ENCODE results near the gene TTYH2. TPM values are rescaled to one million over a fixed set of nuclear protein-coding genes. Genes with fewer than 3 reads are reported as not detected.

Gene TTYH2
- total RNA-seq, 1 experiment from 2014 or later, result 5.4 TPM

DNA sequence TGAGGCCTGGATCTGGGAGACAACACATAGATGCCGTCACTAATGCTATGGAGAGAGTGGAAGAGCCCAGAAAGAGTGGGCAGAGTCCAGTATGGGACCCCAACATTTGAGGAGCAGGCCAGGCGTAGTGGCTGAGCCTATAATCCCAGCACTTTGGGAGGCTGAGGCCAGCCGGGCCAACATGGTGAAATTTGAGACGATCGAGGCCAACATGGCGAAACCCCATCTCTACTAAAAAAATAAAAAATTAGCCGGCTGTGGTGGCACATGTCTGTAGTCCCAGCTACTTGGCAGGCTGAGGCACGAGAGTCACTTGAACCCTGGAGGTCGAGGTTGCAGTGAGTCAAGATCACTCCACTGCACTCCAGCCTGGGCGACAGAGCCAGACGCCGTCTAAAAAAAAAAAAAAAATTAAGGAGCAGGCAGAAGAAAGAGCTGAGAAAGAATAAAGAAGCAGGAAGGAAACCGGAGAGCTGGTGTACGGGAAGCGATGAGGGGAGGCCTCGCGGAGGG lies 54.7 kb downstream of the TTYH2 start:
- Mint-ChIP-seq H3K4me3 (ENCODE audit: unreplicated experiment) (no peak overlapping the region), H3K9me3 (ENCODE audit: unreplicated experiment) (peaks cover 11% of the 10 kb centered on the region), H3K27me3 (ENCODE audit: insufficient read depth, unreplicated experiment) (peaks cover 4% of the 10 kb centered on the region), H3K27ac (ENCODE audit: unreplicated experiment) (no peak overlapping the region), H3K4me1 (ENCODE audit: low read depth, unreplicated experiment) (peaks cover 5% of the 10 kb centered on the region), H3K36me3 (ENCODE audit: insufficient read depth, unreplicated experiment) (no peaks in the 10 kb centered on the region)
- intact Hi-C loops (cut with micrococcal nuclease; ENCODE audit: unreplicated experiment), result no loop called here
- Histone ChIP-seq H3K36me3 (ENCODE audit: control insufficient read depth, insufficient read depth, low read length) (no peaks in the 10 kb centered on the region), H3K27me3 (replicated peaks; ENCODE audit: control insufficient read depth, insufficient read depth, low read length) (no peaks in the 10 kb centered on the region; the same call in 1 of the 2 replicates), H3K4me3 (ENCODE audit: low read depth, low read length) (no peak overlapping the region), H3K4me1 (no peaks in the 10 kb centered on the region), H3K9me3 (no peaks in the 10 kb centered on the region)
- TF ChIP-seq, protein P1, sequence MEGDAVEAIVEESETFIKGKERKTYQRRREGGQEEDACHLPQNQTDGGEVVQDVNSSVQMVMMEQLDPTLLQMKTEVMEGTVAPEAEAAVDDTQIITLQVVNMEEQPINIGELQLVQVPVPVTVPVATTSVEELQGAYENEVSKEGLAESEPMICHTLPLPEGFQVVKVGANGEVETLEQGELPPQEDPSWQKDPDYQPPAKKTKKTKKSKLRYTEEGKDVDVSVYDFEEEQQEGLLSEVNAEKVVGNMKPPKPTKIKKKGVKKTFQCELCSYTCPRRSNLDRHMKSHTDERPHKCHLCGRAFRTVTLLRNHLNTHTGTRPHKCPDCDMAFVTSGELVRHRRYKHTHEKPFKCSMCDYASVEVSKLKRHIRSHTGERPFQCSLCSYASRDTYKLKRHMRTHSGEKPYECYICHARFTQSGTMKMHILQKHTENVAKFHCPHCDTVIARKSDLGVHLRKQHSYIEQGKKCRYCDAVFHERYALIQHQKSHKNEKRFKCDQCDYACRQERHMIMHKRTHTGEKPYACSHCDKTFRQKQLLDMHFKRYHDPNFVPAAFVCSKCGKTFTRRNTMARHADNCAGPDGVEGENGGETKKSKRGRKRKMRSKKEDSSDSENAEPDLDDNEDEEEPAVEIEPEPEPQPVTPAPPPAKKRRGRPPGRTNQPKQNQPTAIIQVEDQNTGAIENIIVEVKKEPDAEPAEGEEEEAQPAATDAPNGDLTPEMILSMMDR (IDR thresholded peaks at IDR 0.05; ENCODE audit: insufficient read depth in 1 of 2, low read depth in 1 of 2, low read length in 1 of 2, severe bottlenecking in 1 of 2, unreplicated experiment in 1 of 2), result no peak
- POLR2A ChIA-PET, result no interaction called here
- BruUV-seq (replicated peaks), result no TSS peak
- CTCF ChIA-PET, result no interaction called here
- DNase-seq, result no peak

DNA sequence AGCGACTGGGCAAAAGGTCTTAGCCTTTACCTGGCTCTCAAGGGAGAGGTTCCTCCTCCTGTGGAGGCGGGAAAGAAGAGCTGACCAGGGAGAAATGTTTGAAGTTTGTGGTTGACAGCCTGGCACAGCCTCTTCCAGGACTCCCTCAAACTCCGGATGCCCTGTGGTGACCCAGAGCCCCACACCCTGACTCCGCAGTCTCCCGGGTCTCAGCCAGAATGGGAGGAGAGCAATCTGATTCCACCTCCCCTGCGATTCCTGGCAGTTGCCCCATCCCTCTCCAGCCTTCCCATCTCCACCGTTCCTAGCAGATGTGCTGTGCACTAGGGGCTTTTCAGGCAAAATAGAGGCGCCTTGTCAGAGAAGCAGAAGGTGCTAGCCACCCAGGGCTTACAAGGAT lies 55.2 kb downstream of the TTYH2 start:
- Mint-ChIP-seq H3K36me3 (ENCODE audit: insufficient read depth, unreplicated experiment) (no peaks in the 10 kb centered on the region), H3K27me3 (ENCODE audit: insufficient read depth, unreplicated experiment) (peaks cover 4% of the 10 kb centered on the region), H3K9me3 (ENCODE audit: unreplicated experiment) (peaks cover 11% of the 10 kb centered on the region), H3K4me1 (ENCODE audit: low read depth, unreplicated experiment) (peaks cover 6% of the 10 kb centered on the region), H3K27ac (ENCODE audit: unreplicated experiment) (no peak overlapping the region), H3K4me3 (ENCODE audit: unreplicated experiment) (no peak overlapping the region)
- TF ChIP-seq, protein P1 (IDR thresholded peaks at IDR 0.05; ENCODE audit: insufficient read depth in 1 of 2, low read depth in 1 of 2, low read length in 1 of 2, severe bottlenecking in 1 of 2, unreplicated experiment in 1 of 2), result no peak
- Histone ChIP-seq H3K9me3 (no peaks in the 10 kb centered on the region), H3K36me3 (ENCODE audit: control insufficient read depth, insufficient read depth, low read length) (no peaks in the 10 kb centered on the region), H3K4me3 (ENCODE audit: low read depth, low read length) (no peak overlapping the region), H3K4me1 (no peaks in the 10 kb centered on the region), H3K27me3 (replicated peaks; ENCODE audit: control insufficient read depth, insufficient read depth, low read length) (no peaks in the 10 kb centered on the region; the same call in 1 of the 2 replicates)
- ChIA-PET CTCF (no interaction called here), POLR2A (no interaction called here)
- intact Hi-C loops (cut with micrococcal nuclease; ENCODE audit: unreplicated experiment), result no loop called here
- no peak for DNase-seq
- BruUV-seq (replicated peaks), result no TSS peak

DNA sequence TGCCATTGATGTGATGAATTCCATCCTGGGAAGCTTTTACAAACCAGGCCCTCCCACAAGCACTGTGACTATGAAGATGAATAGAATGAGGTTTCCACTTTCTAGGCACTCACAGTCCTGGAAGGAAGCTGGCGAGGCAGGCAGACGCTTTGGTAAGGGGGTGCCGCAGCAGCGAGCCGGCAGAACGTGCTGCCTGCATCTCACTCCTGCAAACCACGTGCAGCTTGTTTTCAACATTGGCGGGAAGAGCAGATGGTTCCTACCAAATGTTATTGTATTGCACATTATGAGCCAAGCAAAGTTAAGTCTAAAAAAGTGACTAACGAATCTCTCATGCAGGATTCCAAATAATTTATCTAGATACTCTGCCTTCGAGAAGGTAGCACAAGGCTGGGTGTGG lies 57.0 kb downstream of the TTYH2 start:
- Mint-ChIP-seq H3K4me3 (ENCODE audit: unreplicated experiment) (no peak overlapping the region), H3K27ac (ENCODE audit: unreplicated experiment) (no peak overlapping the region), H3K9me3 (ENCODE audit: unreplicated experiment) (peaks cover 11% of the 10 kb centered on the region), H3K36me3 (ENCODE audit: insufficient read depth, unreplicated experiment) (no peaks in the 10 kb centered on the region), H3K27me3 (ENCODE audit: insufficient read depth, unreplicated experiment) (peaks cover 7% of the 10 kb centered on the region), H3K4me1 (ENCODE audit: low read depth, unreplicated experiment) (peaks cover 6% of the 10 kb centered on the region)
- Histone ChIP-seq H3K4me3 (ENCODE audit: low read depth, low read length) (no peak overlapping the region), H3K4me1 (no peaks in the 10 kb centered on the region), H3K36me3 (ENCODE audit: control insufficient read depth, insufficient read depth, low read length) (no peaks in the 10 kb centered on the region), H3K9me3 (no peaks in the 10 kb centered on the region), H3K27me3 (replicated peaks; ENCODE audit: control insufficient read depth, insufficient read depth, low read length) (no peaks in the 10 kb centered on the region; the same call in 1 of the 2 replicates)
- POLR2A ChIA-PET, result no interaction called here
- intact Hi-C loops (cut with micrococcal nuclease; ENCODE audit: unreplicated experiment), result no loop called here
- DNase-seq, result no peak
- CTCF ChIA-PET, result no interaction called here
- TF ChIP-seq, protein P1 (IDR thresholded peaks at IDR 0.05; ENCODE audit: insufficient read depth in 1 of 2, low read depth in 1 of 2, low read length in 1 of 2, severe bottlenecking in 1 of 2, unreplicated experiment in 1 of 2), result no peak
- BruUV-seq (replicated peaks), result no TSS peak
